Renal cortex interstitium (tissue), 15 donors: Measurements from ENCODE around the gene DPH2. TPM values are rescaled to one million over a fixed set of nuclear protein-coding genes. Genes with fewer than 3 reads are reported as not detected.

Experiments used
- DNase-seq, 11 donors: peaks; one replicate each; pipeline ENCODE4 v3.0.0-alpha.2; 2013; ENCODE audit warnings: low read depth in 9 of 11, low spot score in 4 of 11; ENCODE audit errors: extremely low read depth in 1 of 11
- long read RNA-seq, 16 experiments: transcript quantifications; one replicate each; lab custom pipeline, GENCODE V29; 2026
- polyA plus RNA-seq, 3 donors: library from polyadenylated mRNA; unstranded; fragments of 120-200 nt; gene quantifications; one replicate each; pipeline ENCODE4 v1.2.1, GENCODE V29; 2013; ENCODE audit not compliant: insufficient read length in 3 of 3

The DPH2 gene
- 10 to 100 TPM; 21.4 to 23.7 (median 22.4) TPM for polyA plus RNA-seq
- long read RNA-seq, donor 1, partial matches to known transcripts = 10 of 13 reads
- long read RNA-seq, donor 1, other reads (novel, unspliced or antisense) = 0 of 13 reads
- long read RNA-seq, donor 2, partial matches to known transcripts = 0 of 4 reads
- long read RNA-seq, donor 2, other reads (novel, unspliced or antisense) = 0 of 4 reads
- long read RNA-seq, donor 3, partial matches to known transcripts = 12 of 19 reads
- long read RNA-seq, donor 3, other reads (novel, unspliced or antisense) = 0 of 19 reads
- long read RNA-seq, donor 4, partial matches to known transcripts = 0 of 5 reads
- long read RNA-seq, donor 4, other reads (novel, unspliced or antisense) = 0 of 5 reads
- long read RNA-seq, donor 5 = 0 reads
- long read RNA-seq, donor 6, partial matches to known transcripts = 10 of 12 reads
- long read RNA-seq, donor 6, other reads (novel, unspliced or antisense) = 0 of 12 reads
- long read RNA-seq, donor 7, partial matches to known transcripts = 11 of 18 reads
- long read RNA-seq, donor 7, other reads (novel, unspliced or antisense) = 0 of 18 reads
- long read RNA-seq, donor 8, partial matches to known transcripts = 5 of 11 reads
- long read RNA-seq, donor 8, other reads (novel, unspliced or antisense) = 0 of 11 reads
- long read RNA-seq, donor 9, partial matches to known transcripts = 0 of 5 reads
- long read RNA-seq, donor 9, other reads (novel, unspliced or antisense) = 0 of 5 reads
- long read RNA-seq, donor 10, partial matches to known transcripts = 6 of 8 reads
- long read RNA-seq, donor 10, other reads (novel, unspliced or antisense) = 0 of 8 reads
- long read RNA-seq, donor 11, partial matches to known transcripts = 0 of 7 reads
- long read RNA-seq, donor 11, other reads (novel, unspliced or antisense) = 0 of 7 reads
- long read RNA-seq, donor 12, partial matches to known transcripts = 0 of 2 reads
- long read RNA-seq, donor 12, other reads (novel, unspliced or antisense) = 0 of 2 reads
- long read RNA-seq, donor 13, partial matches to known transcripts = 6 of 9 reads
- long read RNA-seq, donor 13, other reads (novel, unspliced or antisense) = 0 of 9 reads
- long read RNA-seq, donor 14, partial matches to known transcripts = 6 of 9 reads
- long read RNA-seq, donor 14, other reads (novel, unspliced or antisense) = 0 of 9 reads
- long read RNA-seq, donor 15 = 0 reads
- long read RNA-seq, donor 16, partial matches to known transcripts = 5 of 14 reads
- long read RNA-seq, donor 16, other reads (novel, unspliced or antisense) = 0 of 14 reads

GRCh38 chr1:43969746-43970466 lies at the start of gene DPH2:
DPH2 (plus strand) TSS chr1:43970010; CDS start chr1:43970176, 166 bp downstream.
- DNase-seq = peak; percentile 86 to 98 (median 94)

- no peak for DNase-seq
Measured at GRCh38 chr1:43921022-43921421, 48.8 kb upstream of the DPH2 start.

GRCh38 chr1:43924516-43924915 lies 45.3 kb upstream of the DPH2 start:
- no peak for DNase-seq

- no peak for DNase-seq
Measured at GRCh38 chr1:43925846-43926245, 44.0 kb upstream of the DPH2 start.

- DNase-seq = no peak
Measured at GRCh38 chr1:43930168-43930948, 39.5 kb upstream of the DPH2 start.

- DNase-seq = no peak
Measured at GRCh38 chr1:43930949-43931275, 38.9 kb upstream of the DPH2 start.

- no peak for DNase-seq
Measured at GRCh38 chr1:43931711-43932660, 37.8 kb upstream of the DPH2 start.

DNA sequence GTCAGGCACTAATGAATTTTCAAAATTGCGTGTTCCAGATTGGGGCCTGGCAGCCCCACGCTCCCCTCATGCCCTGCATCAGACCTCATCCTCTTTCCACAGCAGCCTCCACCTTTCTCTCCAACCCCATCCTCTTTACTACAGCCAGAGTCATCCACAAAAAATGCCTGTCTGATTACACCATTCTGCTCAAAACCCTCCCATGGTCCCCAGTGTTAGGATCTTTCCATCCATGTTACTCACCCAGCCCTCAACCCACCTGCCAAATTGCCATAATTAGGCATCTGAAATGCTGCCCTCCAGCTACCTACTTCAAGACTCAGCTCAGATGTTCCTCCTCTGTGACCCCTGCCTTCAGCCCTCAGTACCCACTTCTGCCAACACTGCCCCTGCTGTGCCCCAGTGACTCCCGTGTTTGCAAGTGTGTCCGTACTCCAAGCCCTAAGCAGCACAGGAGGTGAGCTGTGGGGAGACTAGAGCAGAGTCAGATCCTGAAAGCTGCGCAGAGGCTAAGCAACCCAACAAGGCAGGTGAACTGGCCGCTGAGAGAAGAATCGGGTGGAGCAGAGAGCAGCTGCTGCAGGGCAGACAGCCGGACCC lies 36.9 kb upstream of the DPH2 start:
- DNase-seq = no peak

DNA sequence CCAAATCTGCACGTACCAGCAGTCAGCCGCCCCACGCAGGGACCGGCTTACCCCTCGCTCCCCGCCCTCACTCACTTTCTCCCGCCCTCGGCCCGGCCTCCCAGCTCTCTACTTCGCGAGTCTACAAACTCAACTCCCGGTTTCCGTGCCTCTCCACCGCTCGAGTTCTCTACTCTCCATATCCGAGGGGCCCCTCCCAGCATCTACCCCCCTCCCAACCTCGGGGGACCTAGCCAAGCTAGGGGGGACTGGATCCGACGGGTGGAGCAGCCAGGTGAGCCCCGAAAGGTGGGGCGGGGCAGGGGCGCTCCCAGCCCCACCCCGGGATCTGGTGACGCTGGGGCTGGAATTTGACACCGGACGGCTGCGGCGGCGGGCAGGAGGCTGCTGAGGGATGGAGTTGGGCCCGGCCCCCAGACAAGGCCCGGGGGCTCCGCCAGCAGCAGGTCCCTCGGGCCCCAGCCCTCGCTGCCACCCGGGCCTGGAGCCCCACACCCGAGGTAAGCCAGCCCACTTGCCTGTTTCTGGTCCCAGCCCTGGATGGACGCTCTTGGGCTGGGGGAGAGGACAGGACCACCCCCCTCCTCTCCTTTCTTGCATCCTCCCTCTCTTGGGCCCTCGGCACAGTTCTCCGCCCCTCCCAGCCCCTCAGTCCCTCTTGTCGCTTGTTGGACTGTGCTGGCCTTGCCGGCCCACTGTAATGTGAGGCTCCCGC lies 36.3 kb upstream of the DPH2 start, which contains the start of gene ARTN:
ARTN (plus strand) TSS at position 416 of the 715 bp plus-strand sequence. CDS start 1,856 bp downstream, outside the sequence.
- DNase-seq = no peak

DNA sequence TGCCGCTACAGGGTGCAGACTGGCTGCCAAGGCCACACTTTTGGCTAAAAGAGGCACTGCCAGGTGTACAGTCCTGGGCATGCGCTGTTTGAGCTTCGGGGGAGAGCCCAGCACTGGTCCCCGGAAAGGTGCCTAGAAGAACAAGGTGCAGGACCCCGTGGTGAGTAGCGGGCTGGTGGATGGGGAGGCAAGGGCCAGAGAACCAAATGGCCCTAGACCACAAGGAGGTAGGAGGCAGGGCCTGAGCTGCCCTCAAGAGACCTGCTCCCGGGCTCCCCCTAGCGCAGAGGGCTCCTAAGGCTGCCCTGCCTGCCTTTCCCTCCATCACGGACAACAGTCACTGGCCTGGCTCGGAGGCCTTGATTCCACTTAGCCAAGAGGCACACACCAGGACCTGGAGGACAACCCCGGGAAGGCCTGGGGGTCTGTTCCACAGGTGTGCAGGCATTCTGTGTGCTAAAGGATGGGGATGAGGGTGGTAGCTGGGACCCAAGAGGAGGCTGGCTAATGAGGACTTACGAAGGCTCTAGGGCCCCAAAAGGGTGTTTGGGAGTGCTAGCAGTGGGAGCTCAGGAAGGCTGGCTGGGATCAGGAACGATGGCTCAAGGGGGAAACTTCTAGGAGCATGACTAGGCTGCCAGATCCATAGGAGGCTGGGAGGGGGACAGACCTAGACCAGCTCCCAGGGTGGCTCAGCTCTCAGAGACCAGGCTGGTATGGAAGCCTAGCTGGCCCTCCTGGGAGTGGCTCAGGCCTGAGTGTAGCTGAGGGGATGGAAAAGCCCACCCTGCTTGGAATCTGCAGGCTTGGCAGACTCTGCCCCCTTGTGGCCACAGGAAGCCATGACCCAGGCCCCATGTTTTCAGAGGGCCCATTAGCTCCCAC lies 35.5 kb upstream of the DPH2 start:
- peak in 3 of 11 donors; percentile 51 to 66 (median 56) for DNase-seq

DNA sequence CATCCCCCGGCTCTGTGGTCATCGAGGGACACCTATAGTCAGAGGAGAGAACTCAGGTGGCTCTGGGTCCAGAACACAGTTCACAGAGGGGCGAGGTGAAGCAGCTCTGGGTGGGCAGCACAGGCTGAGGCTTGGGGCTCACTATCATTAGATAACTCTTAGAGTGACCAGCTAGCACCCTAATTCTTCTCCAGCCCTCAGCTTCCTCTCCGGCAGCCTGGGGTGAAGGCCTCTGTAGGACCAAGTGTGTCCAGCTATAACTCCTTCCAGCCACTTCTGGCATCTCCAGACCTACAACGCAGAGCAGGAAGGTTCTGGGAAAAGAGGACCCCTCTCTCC lies 34.9 kb upstream of the DPH2 start:
- DNase-seq = no peak

DNA sequence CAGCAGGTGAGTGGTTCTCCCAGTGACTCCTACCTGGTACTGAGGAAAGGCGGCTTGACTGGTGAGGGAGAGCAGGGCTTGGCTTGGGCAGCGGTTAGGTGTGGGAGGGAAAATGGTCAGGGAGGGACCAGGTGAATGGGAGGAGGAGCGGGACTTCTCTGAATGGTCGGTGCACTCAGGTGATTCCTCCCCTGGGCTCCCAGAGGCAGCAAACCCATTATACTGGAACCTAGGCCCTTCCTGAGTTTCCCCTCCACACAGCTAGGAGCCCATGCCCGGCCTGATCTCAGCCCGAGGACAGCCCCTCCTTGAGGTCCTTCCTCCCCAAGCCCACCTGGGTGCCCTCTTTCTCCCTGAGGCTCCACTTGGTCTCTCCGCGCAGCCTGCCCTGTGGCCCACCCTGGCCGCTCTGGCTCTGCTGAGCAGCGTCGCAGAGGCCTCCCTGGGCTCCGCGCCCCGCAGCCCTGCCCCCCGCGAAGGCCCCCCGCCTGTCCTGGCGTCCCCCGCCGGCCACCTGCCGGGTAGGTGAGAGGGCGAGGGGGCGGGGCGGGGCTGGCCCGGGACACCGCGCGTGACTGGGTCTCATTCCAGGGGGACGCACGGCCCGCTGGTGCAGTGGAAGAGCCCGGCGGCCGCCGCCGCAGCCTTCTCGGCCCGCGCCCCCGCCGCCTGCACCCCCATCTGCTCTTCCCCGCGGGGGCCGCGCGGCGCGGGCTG lies 33.9 kb upstream of the DPH2 start:
- DNase-seq = no peak

DNA sequence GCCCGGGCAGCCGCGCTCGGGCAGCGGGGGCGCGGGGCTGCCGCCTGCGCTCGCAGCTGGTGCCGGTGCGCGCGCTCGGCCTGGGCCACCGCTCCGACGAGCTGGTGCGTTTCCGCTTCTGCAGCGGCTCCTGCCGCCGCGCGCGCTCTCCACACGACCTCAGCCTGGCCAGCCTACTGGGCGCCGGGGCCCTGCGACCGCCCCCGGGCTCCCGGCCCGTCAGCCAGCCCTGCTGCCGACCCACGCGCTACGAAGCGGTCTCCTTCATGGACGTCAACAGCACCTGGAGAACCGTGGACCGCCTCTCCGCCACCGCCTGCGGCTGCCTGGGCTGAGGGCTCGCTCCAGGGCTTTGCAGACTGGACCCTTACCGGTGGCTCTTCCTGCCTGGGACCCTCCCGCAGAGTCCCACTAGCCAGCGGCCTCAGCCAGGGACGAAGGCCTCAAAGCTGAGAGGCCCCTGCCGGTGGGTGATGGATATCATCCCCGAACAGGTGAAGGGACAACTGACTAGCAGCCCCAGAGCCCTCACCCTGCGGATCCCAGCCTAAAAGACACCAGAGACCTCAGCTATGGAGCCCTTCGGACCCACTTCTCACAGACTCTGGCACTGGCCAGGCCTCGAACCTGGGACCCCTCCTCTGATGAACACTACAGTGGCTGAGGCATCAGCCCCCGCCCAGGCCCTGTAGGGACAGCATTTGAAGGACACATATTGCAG lies 33.2 kb upstream of the DPH2 start:
- no peak for DNase-seq
